Thoracic aorta endothelial cell (primary cell): ENCODE results near the gene RPAIN. TPM values are rescaled to one million over a fixed set of nuclear protein-coding genes. Genes with fewer than 3 reads are reported as not detected.

Experiments used
- total RNA-seq: library from RNA; depleted of rRNA; stranded (reverse); fragments of >200 nt; gene quantifications from 2 replicates; pipeline ENCODE4 v1.2.3, GENCODE V29; 2012

The RPAIN gene, protein sequence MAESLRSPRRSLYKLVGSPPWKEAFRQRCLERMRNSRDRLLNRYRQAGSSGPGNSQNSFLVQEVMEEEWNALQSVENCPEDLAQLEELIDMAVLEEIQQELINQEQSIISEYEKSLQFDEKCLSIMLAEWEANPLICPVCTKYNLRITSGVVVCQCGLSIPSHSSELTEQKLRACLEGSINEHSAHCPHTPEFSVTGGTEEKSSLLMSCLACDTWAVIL
- total RNA-seq, result 47.7 and 48.9 TPM in 2 replicates

DNA sequence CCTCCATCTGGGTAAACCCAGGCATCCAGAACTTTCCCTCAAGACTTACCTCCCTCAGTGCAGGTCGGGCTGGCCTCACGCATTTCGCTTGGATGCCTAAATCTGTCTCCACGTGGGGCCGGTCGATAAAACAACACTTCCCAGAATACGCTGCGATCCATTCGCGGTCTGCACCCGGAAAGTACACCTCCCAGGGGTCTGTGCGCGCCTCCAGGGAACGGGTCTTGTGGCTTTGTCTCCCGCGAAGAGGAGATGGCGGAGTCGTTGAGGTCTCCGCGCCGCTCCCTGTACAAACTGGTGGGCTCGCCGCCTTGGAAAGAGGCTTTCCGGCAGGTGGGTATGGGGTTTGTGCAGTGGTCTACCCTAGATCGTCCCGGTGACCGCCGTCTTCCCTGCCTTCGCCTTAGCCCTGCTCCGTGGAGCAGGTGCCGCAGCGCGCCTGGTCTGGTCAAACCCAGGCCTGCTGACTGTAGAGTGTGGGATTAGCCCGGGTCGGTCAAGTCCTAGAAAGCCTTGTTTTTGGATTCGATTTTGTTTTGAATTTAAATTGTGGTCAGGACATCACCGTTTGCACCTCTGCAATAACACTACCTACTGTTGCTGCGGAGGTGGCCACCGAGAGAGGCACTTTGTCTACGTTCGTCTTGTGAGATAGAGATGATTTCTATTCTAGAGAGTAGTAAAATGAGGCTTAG, at the start of gene RPAIN:
RPAIN (plus strand) TSS at position 224 of the 695 bp plus-strand sequence; CDS start at position 253, 29 bp downstream.

DNA sequence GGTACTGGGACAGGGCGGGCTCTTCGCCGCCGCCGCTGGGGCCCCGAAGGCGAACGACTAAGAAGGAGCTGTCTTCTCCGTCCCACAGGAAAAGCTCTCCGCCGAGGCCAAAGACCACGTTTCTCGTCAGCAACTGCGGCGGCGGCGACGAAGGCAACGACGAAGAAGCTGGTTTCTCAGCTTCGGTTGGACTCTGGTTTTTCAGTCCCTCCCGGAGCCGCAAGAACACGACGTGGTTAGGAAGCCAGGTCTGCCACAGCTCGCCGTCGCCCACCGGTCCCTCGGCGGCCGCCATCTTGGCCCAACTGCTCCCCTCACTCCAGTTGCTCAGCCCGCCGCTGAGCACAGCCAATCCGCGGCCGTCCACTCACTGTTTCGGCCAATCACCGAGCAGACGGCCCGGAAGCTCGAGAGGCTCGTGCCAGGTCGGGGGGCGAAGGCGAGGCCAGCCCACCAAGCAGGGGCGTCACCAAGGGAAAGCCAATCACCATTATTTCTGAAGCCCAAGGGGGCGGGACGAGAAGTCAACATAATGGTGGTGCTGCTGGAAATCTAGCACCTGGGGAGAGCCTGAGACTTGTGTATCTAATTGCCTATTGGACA, 525 bp upstream of the RPAIN start, which contains the start of gene NUP88:
NUP88 (minus strand) TSS at position 307 of the 603 bp plus-strand sequence; CDS start at position 295, 12 bp downstream.

DNA sequence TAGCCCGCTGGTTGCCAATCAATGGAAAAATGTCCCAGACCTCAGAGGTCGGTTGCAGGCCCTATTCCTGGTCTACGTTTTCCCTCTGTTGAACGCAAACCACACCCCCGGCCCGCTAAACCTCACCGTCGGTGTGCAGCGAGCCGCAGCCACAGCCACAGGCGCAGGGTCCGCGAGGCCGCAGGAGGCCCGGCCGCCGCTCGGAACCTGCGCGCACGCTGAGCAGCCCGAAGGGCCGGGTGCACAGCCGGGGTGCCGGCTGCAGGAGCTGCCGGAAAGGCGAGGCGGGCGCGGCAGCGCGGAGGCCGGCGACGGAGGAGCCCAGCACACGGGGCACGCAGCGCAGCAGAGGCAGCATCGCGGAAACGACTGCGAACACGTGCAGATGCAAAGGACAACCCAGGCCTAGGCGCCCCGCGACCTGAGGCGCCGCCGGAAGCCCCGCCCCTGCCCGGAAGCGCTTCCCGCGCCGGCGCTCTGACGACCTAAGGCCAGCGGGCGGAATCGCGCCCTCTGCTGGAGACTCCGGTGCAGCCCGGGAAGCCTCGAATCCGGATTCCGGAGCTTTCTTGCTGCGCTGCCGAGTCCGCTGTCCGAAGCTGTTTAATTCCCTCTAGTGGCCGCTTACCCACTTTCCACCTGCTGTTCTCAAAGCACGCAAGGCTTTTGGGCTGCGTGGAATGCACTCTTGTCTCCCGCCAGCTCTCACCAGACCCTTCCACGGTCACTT, 18.9 kb downstream of the RPAIN start, which contains the start of gene C1QBP:
C1QBP (minus strand) TSS at position 440 of the 730 bp plus-strand sequence; CDS start at position 358, 82 bp downstream.

Other genes with a start within 250 kb of the RPAIN start
- gene ZNF594, start 228.3 kb upstream of the RPAIN start, total RNA-seq, result 5.2 and 6.7 TPM in 2 replicates
- not detected in 2 replicates for gene SCIMP, start 185.3 kb upstream of the RPAIN start, total RNA-seq
- 59.4 and 66.9 TPM in 2 replicates for gene RABEP1, start 137.9 kb upstream of the RPAIN start, total RNA-seq
- 155 and 167 TPM in 2 replicates for gene NUP88, start 520 bp upstream of the RPAIN start, total RNA-seq
- gene C1QBP, start 19.0 kb downstream of the RPAIN start, total RNA-seq, result 414 and 439 TPM in 2 replicates
- gene DHX33, start 48.8 kb downstream of the RPAIN start, total RNA-seq, result 26.7 and 31.6 TPM in 2 replicates
- gene DERL2, start 66.0 kb downstream of the RPAIN start, total RNA-seq, result 31.8 and 35.0 TPM in 2 replicates
- gene MIS12, start 66.4 kb downstream of the RPAIN start, total RNA-seq, result 22.6 and 24.5 TPM in 2 replicates
- gene NLRP1, start 164.3 kb downstream of the RPAIN start, total RNA-seq, result 43.0 and 49.4 TPM in 2 replicates